GM18909 (cell line): ENCODE measurements around the gene POU2F2.

Experiments
- ATAC-seq: cut with Tn5 transposase; IDR thresholded peaks from one replicate; pipeline ENCODE4 v1.9.1; 2021; ENCODE audit warnings: mild to moderate bottlenecking; ENCODE audit not compliant: unreplicated experiment, poor library complexity

The POU2F2 gene

DNA sequence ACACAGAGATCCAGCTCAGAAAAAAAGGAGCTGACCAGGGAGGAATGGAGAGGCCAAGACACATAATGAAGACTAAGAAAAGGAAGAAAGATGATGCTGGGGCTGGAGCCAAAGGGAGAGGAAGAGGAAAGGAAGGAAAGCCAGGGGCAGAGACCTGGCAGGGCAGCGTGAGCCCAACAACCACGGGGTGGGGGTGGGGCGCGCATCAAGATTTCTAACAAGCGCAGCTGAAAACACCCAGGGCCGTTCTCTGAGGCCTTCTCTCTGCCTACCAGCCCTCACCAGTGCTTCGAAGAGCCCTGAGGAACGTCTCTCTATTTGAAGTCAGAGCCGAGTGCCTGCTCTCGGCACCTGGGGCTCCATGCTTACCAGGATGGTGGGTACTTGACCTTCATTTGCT lies 23.6 kb upstream of the POU2F2 start:
- ATAC-seq, result no peak

DNA sequence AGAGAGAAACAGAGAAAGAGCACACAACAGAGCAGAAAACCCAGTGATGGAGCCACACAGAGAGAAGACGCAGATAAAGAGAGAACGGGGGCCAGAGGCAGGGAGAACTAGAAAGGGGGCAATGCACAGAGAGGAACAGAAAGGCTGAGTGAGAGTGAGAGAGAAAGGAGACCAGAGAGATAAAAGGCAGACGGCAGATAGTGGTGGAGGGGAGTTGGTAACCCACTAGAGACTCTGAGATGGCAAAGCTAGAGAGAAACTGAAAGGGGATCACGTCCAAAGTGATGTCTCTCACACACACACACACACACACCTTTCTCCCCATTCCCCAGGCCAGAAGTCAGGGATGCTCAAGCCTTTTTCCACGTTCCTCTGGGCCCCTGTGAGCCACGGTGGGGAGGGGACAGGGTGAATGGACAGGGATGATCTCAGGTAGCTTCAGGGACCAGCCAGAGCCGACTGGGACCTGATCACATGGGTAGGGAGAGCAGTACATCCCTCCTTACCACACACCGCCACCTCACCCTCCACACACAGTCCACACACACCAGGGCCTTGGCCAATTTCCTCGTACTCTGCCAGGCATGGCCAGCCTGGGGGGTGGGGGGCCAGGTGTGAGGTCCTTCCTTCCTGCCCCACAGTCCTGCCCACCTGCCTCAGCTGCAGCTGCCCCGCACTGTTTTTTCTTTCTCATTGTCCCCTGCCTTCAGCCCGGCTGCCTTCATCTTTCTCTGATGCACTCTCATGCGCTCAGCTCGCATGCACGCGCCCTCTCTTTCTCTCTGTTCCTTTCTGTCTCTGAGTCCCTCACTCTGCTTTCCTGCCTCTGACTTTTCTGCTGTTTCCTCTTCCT lies 22.5 kb upstream of the POU2F2 start:
- ATAC-seq, result no peak

DNA sequence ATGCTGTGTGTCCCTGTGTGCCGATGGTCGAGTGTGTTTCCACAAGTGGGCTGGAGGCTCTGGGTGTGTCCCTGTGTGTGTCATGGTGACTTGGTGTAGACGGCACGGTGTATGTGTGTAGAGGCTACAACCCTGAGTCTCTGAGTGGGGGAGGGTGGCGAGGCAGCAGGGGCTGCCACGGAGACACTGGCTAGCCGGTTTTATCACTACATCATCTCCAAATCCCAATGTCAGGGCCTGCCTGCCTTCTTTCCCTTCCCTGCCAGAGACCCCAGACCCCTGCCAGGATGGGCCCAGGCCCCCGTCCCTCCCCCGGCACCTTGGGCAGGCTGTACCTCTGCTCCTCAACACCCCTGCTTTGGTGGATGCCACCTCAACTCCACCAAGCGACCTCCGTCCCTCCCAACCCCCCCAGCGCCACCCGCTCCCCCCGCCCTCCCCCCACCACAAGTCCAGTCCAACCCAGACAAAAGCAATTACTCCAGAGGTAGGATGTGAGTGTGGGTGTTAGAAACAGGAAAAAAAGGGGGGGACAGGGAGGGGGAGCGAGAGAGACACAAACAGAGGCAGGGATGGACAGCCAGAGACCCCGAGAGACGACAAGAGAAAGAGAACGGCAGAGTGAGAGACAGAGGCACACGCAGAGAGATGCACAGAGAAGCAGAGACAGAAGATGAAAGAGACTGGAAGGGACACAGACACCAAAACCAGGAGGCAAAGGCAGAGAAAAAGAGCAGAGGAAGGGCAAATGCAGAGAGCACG lies 21.6 kb upstream of the POU2F2 start:
- ATAC-seq, result no peak

DNA sequence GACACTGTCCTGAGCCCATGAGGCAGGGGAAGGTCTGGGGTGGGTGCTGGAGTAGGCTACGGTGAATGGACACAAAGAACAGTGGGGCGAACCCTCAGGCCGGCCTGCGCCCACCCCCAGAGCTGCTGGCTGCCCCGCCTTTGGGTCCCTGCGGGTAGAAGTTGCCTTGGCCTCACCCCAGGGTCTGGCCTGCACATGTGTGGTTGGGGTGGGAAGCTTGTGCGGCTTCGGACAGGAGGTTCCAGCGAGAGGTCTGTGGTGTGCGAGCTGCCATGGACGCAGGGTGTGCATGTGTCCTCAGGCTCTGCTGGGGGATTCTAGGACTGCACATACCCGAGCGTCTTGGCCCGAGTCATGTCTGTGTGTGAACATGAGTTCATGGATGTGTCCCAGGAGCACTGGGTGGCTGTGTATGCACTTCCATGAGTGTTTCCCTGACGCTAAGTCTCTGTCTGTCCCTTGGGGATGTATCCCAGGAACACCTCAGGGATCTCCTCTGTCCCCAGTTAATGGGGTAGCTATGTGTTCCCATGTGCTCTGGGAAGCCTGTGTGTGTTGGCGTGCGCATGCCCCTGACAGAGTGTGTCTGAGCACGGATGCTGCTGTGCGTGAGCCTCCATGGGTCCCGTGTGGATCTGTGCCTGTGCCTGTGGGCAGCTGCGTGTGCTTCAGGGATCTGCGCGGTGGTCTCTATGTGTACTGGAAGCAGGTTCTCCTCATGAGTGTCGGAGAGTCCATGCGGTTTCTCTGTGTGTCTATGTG lies 20.8 kb upstream of the POU2F2 start:
- no peak for ATAC-seq

DNA sequence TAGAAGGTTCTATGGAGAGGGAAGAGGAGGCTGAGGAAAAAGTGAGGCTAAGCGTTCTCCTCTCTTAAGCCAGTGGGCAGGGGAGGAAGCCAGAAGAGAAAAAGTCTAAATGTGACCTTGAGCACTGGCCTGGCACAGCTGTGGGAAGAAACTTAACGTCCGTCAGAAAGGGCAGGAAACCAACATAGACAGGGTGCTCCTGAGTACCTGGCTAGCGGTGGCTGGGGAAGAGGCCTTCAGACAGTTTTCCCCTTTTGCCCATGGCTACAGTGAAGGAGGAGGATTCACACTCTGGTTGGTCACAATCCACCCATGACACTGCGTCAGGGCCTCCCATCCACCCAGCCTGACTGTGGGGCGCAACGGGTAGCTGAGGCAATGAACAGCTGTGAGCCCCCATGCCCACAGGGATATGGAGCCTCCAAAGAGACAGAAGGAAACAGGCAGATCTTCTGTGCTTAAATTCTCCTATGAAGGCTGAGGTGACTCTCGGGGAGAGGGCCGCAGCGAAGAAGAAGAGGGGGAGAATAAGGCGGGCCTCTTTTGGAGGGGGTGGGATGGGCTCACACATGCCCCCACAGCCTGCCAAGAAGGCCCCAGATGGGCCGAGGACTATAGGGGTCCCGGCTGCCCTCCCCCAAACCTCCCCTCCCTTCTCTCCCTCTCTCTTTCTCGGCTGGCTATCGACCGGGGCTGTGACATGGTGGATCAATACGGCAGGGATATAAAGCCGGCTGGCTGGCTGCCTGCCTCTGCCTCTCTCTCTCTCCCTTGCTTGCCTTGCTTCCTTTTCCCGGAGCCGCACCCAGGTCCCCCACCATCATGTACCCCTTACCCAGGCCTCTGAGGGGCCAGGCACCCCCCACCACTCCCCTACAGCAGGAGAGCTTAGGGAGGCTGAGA lies 19.8 kb upstream of the POU2F2 start:
- no peak for ATAC-seq

DNA sequence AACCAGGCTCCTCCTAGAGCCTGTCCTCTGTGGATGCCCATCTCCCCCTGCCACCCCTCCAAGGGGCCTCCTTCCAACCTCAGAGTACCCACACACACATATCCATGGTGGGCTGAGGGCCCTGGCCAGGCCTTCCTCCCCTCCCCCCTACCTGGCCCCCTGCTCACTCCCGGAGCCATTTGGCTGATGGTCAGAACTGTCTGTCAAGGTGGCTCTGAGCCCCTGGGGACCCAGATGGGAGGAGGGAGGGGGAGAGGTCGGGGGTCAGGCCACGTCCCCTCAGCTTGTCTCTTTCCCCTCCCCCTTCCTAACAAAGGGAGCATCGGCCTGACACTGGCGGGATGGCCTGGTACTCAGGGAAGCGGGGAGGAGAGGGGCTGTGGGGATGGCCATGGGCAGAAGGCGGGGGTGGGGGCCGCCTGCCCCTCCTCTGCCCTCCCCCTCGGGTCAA lies 18.7 kb upstream of the POU2F2 start:
- no peak for ATAC-seq

DNA sequence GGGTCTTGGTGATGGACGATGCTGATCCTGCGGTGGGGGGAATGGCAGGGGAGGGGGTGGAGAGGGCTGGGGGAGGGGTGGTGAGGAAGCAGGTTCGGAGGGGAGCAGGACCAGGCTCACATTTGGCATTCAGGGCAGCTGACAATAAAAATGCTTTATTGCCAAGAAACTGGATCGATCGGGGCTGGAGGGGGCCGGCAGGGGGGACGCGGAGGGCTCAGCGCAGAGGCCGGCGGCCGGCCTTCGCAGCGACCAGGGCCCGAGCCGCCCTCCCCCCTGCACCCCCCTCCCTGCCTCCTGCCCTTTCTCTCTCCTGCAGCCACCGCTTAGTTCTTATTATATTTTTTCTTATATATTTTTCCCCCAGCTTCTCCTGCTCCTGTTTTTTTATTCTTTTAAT lies 18.1 kb upstream of the POU2F2 start:
- ATAC-seq, result no peak

DNA sequence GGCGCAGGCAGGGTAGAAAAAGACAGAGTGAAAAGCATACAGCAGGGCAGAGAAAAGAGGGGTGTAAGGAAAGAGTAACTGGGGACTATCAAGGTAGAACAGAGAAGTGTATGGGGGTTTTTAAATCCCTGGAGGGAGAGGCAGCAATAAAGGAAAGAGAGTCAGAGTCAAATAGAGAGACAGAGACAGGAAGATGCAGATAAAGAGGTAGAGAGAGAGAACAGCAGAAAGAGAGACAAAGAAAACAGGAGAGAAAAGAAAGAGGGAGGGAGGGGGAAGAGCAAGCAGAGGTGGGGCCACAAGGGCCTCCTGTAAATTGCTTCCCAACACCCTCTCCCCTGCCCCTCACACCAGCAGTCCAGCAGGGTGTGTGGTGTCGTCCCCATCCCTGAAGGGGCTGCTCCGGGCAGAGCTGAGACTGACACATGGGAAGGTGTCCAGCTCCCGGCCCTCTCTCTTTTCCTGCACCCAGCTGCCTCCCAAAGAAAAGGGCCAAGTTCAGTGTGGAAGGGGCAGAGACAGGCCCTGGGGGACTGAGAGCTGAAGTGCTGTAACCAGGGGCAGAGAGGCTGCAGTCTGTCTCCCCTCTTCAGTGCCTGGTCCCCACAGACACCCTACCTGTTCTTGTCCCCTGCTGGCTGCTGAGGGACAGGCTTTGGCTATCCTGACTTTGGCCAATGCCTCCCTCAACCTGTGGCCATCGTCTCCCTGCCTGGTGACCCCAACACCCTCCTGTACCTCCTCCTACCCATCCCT lies 17.4 kb upstream of the POU2F2 start:
- no peak for ATAC-seq

DNA sequence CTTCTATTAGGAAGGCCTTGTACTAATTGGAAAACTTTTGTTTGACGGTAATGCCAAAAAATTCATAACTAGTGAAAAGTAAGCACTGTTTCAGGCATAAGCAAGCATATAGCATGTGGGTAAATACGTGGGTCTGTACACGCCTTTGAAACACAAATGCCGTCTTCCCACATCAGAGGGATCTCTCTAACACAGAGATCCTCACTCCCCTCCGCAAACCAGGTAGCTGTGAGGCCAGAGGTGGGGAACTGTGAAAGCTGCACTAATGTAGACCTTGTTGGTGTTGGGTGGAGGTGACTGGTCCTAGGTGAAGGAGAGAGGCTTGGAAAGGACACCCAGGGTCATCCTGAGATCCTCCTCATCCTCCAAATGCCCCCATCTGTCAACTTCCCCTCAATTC lies 16.0 kb upstream of the POU2F2 start:
- no peak for ATAC-seq

DNA sequence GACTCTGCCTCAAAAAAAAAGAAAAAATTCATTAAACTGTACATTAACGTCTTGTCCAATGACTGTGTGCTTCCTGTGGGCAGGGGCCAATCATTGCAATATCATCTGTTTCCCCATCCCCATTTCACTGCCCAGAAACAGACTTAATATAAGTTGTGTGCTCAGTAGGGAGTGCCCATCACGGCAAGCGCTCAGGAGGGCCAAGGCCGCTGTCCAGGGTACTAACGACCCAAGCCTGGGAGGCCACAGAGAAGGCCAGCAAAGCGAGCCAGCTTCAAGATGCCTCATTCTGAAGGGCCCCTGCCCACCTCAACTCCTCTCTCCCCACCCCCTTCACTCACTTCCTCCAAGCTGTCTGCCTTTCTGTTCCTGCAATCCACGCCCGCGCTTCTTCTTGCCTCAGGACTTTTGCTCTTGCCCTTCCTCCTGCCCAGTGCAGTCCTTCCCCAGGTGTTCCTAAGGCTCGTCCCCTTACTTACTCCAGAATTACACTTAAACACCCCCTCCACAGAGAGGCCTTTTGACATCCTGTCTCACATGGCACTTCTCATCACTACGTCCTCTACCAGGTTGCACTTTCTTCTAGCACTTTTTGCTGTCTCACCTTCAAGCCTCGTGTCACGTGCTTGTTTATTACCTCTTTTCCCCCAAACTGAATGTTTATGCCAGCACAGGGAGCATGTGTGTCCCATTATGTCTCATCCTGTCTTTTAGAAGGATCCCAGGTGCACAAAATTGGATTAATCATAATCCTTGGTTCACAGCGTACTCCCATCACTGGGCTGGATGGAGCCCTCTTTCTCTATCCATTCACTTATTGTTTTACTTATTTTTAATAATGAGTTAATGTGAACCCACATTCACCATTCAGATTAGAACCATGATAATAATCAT lies 11.3 kb upstream of the POU2F2 start:
- ATAC-seq, result no peak

DNA sequence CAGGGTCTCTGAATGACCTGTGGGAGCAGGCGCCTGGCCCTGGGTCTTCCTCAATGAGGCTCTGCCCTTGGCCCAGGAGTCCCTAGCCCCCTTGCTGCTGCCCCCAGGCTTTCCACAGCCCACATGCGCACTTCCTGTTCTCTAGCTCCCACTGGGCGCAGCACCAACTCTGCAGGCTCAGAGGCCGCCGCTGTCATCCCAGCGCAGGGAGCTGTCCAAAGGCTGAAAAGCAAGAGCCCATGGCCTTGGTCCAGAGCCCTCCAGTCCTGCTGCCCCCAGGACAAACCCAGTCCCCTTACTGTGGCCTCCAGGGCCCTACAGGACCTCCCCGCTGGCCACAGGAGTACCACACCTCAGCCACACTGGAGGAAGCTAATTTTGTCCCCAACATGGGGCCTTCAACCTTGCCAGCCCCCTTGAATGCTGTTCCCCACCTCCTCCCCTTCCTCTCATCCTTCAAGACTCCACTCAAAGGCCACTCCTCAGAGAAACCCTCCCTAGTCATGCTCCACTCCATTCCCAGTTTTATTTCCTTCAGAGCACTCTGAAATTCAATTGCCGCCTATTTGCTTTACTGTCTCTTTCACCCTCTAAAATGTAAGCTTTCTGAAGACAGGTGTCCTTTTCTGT lies 8.0 kb upstream of the POU2F2 start:
- no peak for ATAC-seq

DNA sequence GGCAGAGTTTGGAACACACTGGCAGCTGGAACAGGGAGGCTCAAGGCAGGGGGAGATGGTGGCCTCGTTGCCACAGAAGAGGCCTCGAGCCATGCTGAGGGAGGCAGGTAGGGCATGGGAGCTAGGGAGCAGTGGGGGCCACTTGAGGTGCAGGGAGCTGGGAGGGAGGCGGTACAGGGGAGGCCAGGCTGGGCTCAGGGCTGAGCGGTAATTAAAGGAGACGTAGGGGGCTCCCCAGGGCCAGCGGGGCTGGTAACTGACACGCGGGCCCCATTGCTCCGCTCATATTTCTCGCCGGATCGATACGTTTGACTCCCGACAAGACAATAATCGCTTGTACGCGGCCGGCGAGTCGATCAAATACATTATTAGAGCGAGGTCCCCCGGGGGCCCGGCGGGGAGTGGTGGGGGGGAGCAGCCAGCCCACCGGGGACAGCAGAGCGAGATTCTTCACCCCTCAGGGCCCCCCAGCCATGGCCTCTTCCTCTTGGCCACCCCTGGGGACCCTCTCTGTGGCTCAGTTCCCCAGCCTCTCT lies 2.4 kb upstream of the POU2F2 start:
- ATAC-seq, result no peak

DNA sequence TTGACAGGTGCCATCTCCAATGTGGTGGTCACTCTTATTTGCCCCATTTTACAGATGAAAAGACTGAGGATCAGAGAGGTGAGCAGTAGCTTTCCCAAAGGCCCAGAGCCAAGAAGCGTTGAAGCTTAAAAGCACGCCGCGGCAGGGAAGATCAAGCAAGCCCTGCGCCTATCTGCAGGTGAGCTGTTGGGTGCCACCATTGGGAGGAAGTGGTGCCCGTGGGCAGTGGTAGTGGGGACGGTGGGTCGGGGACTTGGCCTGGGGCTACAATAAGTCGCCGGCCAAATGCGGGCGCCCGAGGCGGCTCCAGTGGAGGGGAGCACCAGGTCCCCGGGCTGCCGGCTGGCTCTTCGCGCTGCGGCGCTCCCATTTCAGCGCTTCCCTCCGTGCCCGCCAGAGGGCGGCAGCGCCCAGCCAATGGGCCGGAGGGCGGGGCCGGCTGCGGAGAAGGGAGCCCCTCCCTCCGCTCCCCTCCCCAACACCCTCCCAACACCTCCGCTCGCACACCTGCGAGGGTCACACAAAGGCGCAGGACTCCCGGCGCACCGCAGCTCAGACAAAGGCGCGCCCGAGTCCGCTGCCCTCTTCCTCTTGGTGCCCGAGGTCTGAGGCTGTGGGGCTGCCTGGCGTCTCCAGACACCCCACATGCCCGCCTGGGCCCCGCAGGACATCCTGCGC lies 744 bp upstream of the POU2F2 start:
- peak; percentile 43 for ATAC-seq

DNA sequence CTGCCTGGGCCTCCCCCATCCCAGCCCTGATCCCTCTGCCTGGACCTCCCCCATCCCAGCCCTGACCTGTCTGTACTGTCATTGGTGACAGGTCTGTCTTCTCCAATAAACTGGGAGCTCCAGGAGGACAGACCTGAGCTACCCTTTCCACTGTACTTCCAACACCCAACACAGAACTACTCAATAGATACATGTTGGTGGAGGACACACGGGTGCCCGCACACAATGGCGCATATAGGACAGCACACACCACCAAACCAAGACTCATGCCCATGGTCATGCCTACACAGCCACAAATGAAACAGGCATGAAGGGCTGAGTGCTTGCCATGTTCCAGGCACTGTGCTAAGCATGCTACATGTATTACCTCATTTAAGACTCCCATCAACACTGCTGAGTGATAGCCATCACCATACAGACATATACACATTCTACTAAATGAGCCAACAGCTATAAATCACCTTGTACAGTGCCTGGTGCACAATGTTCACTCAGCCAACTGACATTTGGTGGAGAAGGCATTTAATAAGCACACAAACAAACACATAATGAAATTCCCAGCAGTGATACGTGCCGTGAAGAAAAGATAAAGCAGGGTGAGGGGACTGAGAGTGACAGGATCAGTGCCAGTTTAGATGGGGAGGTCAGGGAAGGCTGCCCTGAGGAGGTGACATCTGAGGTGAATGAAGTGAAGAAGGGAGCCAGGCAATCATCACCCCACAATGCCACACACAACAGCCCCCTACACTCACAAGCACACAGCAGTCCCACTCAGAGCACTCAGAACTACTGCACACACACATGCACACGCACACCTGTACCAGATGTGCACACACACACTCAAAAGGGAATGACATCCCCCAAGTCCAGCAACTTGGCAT lies 857 bp downstream of the POU2F2 start:
- no peak for ATAC-seq

DNA sequence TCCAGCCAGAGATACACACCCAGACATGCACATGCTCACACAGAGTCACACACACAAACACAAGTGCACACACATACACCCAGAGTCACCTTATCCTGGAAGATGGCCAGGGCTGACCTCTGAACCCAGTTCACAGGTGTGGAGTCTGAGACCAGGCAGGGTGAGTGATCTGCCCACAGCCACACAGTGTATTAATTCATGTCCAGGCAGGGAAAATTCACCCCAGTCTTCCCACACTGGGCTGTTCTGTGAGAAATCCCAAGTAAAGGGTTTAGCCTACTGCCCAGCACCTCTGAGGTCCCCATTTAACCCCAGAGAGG lies 2.0 kb downstream of the POU2F2 start:
- no peak for ATAC-seq
